Hematopoietic multipotent progenitor cell treated with erythropoietin and hydrocortisone succinate and interleukin-3 and kit ligand, for 17 days (in vitro differentiated cells): ENCODE results near the gene REC8.
A peak's percentile ranks its signal among the peaks of the same experiment; 100 is the strongest.

ENCODE experiments used
- DNase-seq: peaks from one replicate; pipeline ENCODE4 v3.0.0-alpha.2; 2015; ENCODE audit warnings: low spot score

Gene REC8

DNA sequence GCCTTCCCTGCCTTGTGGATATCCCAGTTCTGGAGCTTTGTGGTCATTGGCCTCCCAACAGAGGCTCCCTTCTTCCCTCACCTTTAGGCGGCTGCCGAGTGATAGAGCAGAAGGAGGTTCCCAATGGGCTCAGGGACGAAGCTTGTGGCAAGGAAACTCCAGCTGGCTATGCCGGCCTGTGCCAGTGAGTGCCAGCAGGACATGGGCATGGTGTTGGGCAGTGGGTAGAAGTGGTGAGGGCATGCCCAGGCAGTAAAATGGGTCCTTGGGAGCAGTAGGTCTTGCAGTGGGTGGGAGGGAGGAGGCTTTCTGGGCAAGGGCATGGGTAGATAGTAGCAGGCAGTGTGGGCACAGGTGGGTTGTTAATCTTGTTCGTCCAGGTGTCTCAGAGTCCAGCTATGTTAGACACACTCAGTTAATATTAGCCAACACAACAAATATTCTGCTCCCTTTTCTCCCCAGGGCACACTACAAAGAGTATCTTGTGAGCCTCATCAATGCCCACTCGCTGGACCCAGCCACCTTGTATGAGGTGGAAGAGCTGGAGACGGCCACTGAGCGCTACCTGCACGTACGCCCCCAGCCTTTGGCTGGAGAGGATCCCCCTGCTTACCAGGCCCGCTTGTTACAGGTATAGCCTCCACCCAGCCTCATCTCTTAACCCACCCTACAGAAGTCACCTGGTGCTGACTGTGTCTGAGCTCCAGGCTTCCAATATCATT is 11.9 kb upstream of the REC8 start:
- DNase-seq: no peak

GRCh38 chr14:24160499-24160849 is 11.4 kb upstream of the REC8 start:
- DNase-seq: no peak

DNA sequence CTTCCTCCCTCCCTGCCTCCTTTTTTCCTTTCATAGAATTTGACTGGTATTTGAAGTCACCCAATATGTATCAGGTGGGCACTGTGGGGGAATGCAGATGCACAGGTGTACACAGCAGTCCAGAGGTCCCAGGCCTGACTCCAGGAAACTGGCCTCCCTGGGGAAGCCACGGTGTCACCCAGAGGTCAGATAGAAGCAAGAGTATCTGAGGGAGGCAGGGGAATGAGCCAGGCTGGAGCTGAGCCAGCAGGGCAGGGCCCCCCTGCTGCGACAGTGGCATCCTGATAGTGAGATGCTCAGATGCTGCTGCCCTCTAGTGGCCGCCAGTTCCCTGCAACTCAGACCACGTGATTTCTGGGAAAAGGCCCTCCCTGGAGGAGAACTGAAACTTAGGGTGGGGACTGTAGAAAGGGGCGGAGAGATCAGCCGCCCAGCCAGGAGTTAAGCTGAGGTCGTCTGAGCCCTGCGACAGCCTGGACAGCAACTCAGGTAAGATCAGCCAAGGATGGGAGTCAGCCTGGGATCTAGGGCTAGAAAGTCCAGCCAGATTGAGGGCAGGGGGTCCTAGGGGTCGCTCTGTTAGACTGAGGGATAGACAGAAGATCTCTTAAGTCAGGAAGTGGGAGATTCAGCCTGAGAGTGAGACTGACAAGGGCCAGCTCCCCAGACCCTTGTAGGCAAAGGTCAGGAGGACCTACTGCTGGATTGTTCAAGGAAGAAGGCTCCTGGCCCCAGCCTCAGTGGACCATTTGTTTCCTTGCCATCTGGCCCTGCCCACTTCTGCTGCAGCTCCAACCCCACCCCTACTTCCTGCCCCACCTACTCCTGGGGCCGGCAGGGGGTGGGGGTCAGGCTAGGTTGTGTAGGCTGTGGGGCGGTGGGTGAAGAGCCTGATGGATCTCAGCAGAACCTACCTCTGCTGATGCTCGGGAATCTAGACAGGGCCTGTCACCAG is 10.8 kb upstream of the REC8 start, which contains the start of gene IRF9:
TSS of gene IRF9 (plus strand) at position 416 of the 955 bp plus-strand sequence. CDS start 880 bp downstream, outside the sequence.
- peak; percentile 100 for DNase-seq

- DNase-seq: peak; percentile 54
These were observed 9.8 kb upstream of the REC8 start for GRCh38 chr14:24162093-24162492.

DNA sequence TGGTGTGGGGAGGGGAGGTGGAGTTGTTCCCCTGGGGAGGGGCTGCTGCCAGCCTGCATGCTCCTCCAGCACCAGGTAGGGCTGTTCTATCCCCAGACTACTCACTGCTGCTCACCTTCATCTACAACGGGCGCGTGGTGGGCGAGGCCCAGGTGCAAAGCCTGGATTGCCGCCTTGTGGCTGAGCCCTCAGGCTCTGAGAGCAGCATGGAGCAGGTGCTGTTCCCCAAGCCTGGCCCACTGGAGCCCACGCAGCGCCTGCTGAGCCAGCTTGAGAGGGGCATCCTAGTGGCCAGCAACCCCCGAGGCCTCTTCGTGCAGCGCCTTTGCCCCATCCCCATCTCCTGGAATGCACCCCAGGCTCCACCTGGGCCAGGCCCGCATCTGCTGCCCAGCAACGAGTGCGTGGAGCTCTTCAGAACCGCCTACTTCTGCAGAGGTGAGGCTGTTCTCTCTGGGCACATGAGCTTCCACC is 7.3 kb upstream of the REC8 start:
- DNase-seq: no peak

DNA sequence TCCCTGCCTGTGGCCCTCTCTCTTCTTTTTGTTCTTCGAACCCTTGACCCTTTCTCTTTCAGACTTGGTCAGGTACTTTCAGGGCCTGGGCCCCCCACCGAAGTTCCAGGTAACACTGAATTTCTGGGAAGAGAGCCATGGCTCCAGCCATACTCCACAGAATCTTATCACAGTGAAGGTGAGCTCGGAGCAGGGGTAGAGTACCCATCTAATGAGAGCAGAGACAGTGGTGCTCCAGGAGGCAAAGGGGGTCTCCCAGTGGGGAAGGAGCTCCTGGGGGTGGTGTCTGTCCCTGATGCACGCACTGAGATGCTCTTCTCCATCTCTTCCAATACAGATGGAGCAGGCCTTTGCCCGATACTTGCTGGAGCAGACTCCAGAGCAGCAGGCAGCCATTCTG is 6.1 kb upstream of the REC8 start:
- no peak for DNase-seq

GRCh38 chr14:24167469-24168114 is 4.3 kb upstream of the REC8 start:
- peak; percentile 22 for DNase-seq

GRCh38 chr14:24172261-24172860 is 481 bp downstream of the REC8 start:
- DNase-seq: no peak

GRCh38 chr14:24172871-24173281 is 996 bp downstream of the REC8 start:
- no peak for DNase-seq

GRCh38 chr14:24176599-24176998 is 4.7 kb downstream of the REC8 start:
- no peak for DNase-seq

- no peak for DNase-seq
These were observed 5.4 kb downstream of the REC8 start for GRCh38 chr14:24177041-24177825.

GRCh38 chr14:24177891-24178290 is 6.0 kb downstream of the REC8 start:
- no peak for DNase-seq

DNA sequence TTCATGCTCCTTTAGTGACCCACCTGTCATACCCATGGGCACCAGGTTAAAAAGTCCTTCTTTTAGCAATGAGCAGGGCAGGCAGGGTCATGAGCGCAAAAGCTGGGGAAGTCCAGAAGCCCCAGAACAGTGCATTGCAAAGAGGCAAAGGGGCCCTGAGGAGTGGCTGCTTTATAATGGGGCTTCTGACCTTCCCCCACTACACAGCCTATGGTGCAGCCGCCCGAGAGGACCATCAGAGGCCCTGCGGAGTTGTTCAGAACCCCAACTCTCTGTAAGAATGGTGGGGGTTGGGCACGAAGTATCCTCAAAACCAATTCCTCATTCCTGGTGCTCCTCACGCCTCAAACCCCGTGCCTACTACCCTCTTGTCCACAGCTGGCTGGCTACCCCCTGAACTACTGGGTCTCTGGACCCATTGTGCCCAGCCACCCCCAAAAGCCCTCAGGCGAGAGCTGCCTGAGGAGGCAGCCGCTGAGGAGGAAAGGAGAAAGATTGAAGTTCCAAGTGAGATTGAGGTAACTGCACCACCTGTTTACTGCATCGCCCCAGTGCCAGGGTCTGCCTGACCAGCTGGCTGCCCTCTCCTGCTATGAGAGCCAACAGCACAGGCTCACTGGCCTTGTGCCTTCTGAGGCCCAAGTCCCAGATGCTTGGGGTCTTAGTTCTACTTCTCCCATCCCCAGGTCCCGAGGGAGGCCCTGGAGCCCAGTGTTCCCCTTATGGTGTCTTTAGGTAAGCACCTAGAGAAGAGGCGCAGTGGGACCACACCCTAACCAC is 6.7 kb downstream of the REC8 start:
- DNase-seq: no peak

- no peak for DNase-seq
These were observed 7.5 kb downstream of the REC8 start for GRCh38 chr14:24179294-24179960.

GRCh38 chr14:24179961-24180796 is 8.3 kb downstream of the REC8 start:
- DNase-seq: no peak

DNA sequence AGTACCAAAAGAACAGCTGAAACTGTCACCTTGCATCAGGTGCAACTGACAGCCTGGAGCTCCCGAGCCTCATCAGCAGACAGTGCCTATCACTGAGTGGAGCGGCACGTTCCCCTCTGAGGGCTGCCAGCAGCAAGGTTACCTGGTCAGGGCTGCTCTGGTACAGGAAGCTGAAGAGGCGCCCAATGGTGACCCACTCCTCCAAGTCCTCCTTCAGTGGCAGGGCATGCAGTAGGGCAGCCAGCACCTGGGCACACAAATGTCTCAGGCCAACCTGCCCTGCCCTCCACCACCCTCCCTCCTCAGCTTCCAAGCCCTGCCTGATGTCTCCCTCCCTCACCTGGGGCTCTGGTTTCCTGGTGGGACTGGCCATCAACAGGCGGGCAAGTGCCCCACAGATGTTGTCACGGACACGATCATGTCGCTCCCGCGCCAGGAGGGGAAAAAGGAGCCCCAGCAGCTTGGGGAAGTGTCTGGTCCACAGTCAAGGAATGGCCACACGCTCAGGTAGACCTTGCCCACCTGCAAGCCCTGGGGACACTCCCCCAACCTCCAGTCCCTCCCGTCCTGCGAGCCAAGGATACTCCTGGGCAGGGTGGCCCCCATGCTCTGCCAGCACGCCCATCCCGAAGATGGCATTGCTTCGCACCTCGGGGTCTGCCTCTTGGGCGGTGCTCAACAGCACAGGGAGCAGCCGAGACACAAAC is 9.6 kb downstream of the REC8 start:
- DNase-seq: no peak

- no peak for DNase-seq
These were observed 10.4 kb downstream of the REC8 start for GRCh38 chr14:24182110-24182882.
